Measurements from ENCODE around the gene GAL3ST1. TPM values are rescaled to one million over a fixed set of nuclear protein-coding genes. Genes with fewer than 3 reads are reported as not detected.
A peak's percentile ranks its signal among the peaks of the same experiment; 100 is the strongest.
"Not testable (repeated sequence)": the region's sequence is repeated elsewhere in the genome, so short reads cannot be mapped to it uniquely, and the experiment has no call there.

GAL3ST1 gene
- total RNA-seq (10 to 100 TPM in 1 of 2 donors, 1 to 10 TPM in 1; 1.0 to 19.4 TPM), polyA plus RNA-seq (1 to 10 TPM; 1.4 to 1.7 TPM)

GRCh38 chr22:30574095-30574981 lies at the start of gene GAL3ST1:
Gene GAL3ST1 (minus strand): TSS chr22:30574665. CDS start chr22:30557392, 17,273 bp downstream.
- H3K4me3 ChIP-seq (ENCODE audit: low read depth in 1 of 3, low read length in 3 of 3), result peak within 1 kb of the TSS in 2 of 3 donors; percentile 35 to 58
- WGBS, result 20% methylated on average over 75 of the region's 75 CpGs
- DNase-seq (ENCODE audit: low spot score), result peak; percentile 54
- no peaks in the 10 kb centered on the region for H3K27me3 ChIP-seq (ENCODE audit: control insufficient read depth in 4 of 4, insufficient read depth in 4 of 4, low read length in 3 of 4)
- H3K4me1 ChIP-seq (ENCODE audit: control insufficient read depth in 4 of 4, insufficient read depth in 4 of 4, low read length in 3 of 4), result peaks cover 23 to 31% (median 26%) of the 10 kb centered on the region in 4 donors
- peaks cover 14 to 39% (median 23%) of the 10 kb centered on the region in 4 donors for H3K36me3 ChIP-seq (ENCODE audit: control insufficient read depth in 4 of 4, insufficient read depth in 3 of 4, low read depth in 1 of 4, low read length in 3 of 4)
- no peaks in the 10 kb centered on the region for H3K9me3 ChIP-seq (ENCODE audit: control insufficient read depth in 4 of 4, low read length in 3 of 4)
- TF ChIP-seq MAX (IDR thresholded peaks at IDR 0.05) (no peak), FOXA1 (IDR thresholded peaks at IDR 0.05) (no peak), RAD21 (IDR thresholded peaks at IDR 0.05) (no peak)
- TF ChIP-seq, protein P1, sequence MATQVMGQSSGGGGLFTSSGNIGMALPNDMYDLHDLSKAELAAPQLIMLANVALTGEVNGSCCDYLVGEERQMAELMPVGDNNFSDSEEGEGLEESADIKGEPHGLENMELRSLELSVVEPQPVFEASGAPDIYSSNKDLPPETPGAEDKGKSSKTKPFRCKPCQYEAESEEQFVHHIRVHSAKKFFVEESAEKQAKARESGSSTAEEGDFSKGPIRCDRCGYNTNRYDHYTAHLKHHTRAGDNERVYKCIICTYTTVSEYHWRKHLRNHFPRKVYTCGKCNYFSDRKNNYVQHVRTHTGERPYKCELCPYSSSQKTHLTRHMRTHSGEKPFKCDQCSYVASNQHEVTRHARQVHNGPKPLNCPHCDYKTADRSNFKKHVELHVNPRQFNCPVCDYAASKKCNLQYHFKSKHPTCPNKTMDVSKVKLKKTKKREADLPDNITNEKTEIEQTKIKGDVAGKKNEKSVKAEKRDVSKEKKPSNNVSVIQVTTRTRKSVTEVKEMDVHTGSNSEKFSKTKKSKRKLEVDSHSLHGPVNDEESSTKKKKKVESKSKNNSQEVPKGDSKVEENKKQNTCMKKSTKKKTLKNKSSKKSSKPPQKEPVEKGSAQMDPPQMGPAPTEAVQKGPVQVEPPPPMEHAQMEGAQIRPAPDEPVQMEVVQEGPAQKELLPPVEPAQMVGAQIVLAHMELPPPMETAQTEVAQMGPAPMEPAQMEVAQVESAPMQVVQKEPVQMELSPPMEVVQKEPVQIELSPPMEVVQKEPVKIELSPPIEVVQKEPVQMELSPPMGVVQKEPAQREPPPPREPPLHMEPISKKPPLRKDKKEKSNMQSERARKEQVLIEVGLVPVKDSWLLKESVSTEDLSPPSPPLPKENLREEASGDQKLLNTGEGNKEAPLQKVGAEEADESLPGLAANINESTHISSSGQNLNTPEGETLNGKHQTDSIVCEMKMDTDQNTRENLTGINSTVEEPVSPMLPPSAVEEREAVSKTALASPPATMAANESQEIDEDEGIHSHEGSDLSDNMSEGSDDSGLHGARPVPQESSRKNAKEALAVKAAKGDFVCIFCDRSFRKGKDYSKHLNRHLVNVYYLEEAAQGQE (IDR thresholded peaks at IDR 0.05), result no peak
- TF ChIP-seq, protein P2, sequence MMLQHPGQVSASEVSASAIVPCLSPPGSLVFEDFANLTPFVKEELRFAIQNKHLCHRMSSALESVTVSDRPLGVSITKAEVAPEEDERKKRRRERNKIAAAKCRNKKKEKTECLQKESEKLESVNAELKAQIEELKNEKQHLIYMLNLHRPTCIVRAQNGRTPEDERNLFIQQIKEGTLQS (IDR thresholded peaks at IDR 0.05), result no peak
- no peak within 1 kb of the TSS for H3K27ac ChIP-seq (ENCODE audit: low read depth in 1 of 2, low read length in 2 of 2)
- H3K9ac ChIP-seq (ENCODE audit: low read depth in 1 of 2, low read length in 2 of 2), result no peak within 1 kb of the TSS

- not testable (repeated sequence) for H3K4me1 ChIP-seq (ENCODE audit: control insufficient read depth in 4 of 4, insufficient read depth in 4 of 4, low read length in 3 of 4); H3K9ac ChIP-seq (ENCODE audit: low read depth in 1 of 2, low read length in 2 of 2); H3K4me3 ChIP-seq (ENCODE audit: low read depth in 1 of 3, low read length in 3 of 3); H3K9me3 ChIP-seq (ENCODE audit: control insufficient read depth in 4 of 4, low read length in 3 of 4); H3K27me3 ChIP-seq (ENCODE audit: control insufficient read depth in 4 of 4, insufficient read depth in 4 of 4, low read length in 3 of 4); H3K27ac ChIP-seq (ENCODE audit: low read depth in 1 of 2, low read length in 2 of 2); DNase-seq (ENCODE audit: low spot score)
- WGBS, result 94% methylated on average over 6 of the region's 6 CpGs
- peaks cover 0 to 25% (median 9%) of the 10 kb centered on the region in 4 donors for H3K36me3 ChIP-seq (ENCODE audit: control insufficient read depth in 4 of 4, insufficient read depth in 3 of 4, low read depth in 1 of 4, low read length in 3 of 4)
Measured at GRCh38 chr22:30619909-30620308, 45.4 kb upstream of the GAL3ST1 start.

DNA sequence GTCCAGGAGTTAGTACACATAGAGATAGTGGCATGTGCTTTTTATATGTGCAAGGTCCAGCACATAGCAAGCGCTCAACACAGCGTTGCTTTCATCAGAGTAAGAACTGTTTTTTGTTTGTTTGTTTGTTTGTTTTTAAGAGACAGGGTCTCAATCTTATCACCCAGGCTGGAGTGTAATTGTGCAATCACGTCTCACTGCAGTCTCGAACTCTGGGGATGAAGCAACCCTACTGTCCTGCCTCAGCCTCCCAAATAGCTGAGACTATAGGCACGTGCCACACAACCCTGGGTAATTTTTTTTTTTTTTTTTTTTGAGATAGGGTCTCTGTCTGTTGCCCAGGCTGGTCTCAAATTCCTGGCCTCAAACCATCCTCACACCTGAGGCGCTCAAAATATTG lies 43.4 kb upstream of the GAL3ST1 start:
- no peaks in the 10 kb centered on the region for H3K27me3 ChIP-seq (ENCODE audit: control insufficient read depth in 4 of 4, insufficient read depth in 4 of 4, low read length in 3 of 4)
- H3K36me3 ChIP-seq (ENCODE audit: control insufficient read depth in 4 of 4, insufficient read depth in 3 of 4, low read depth in 1 of 4, low read length in 3 of 4), result peaks cover 0 to 25% (median 10%) of the 10 kb centered on the region in 4 donors
- no peak overlapping the region for H3K27ac ChIP-seq (ENCODE audit: low read depth in 1 of 2, low read length in 2 of 2)
- no peaks in the 10 kb centered on the region for H3K9me3 ChIP-seq (ENCODE audit: control insufficient read depth in 4 of 4, low read length in 3 of 4)
- DNase-seq (ENCODE audit: low spot score), result no peak
- WGBS, result 82% methylated on average over 6 of the region's 6 CpGs
- H3K9ac ChIP-seq (ENCODE audit: low read depth in 1 of 2, low read length in 2 of 2), result no peak overlapping the region
- H3K4me1 ChIP-seq (ENCODE audit: control insufficient read depth in 4 of 4, insufficient read depth in 4 of 4, low read length in 3 of 4), result no peaks in the 10 kb centered on the region
- H3K4me3 ChIP-seq (ENCODE audit: low read depth in 1 of 3, low read length in 3 of 3), result no peak overlapping the region
- TF ChIP-seq HNF4G (IDR thresholded peaks at IDR 0.05), result no peak
- TF ChIP-seq SP1 (IDR thresholded peaks at IDR 0.05), result no peak
- TF ChIP-seq YY1 (IDR thresholded peaks at IDR 0.05), result no peak
- TF ChIP-seq FOXA1 (IDR thresholded peaks at IDR 0.05), result no peak
- TF ChIP-seq HNF4A (conservative IDR thresholded peaks at IDR 0.05), result no peak
- TF ChIP-seq TAF1 (conservative IDR thresholded peaks at IDR 0.05), result no peak
- TF ChIP-seq, protein P1 (IDR thresholded peaks at IDR 0.05), result no peak
- TF ChIP-seq GABPA (IDR thresholded peaks at IDR 0.05 in 1 of 2, conservative IDR thresholded peaks at IDR 0.05 in 1 of 2), result no peak
- no peak for TF ChIP-seq EGR1 (IDR thresholded peaks at IDR 0.05; ENCODE audit: low read depth in 2 of 2)
- TF ChIP-seq MAX (IDR thresholded peaks at IDR 0.05), result no peak
- no peak for TF ChIP-seq RXRA (IDR thresholded peaks at IDR 0.05)
- no peak for TF ChIP-seq RAD21 (IDR thresholded peaks at IDR 0.05)
- TF ChIP-seq, protein P2 (IDR thresholded peaks at IDR 0.05), result no peak
- no peak for TF ChIP-seq FOXA2 (IDR thresholded peaks at IDR 0.05)
- TF ChIP-seq NR2F2 (IDR thresholded peaks at IDR 0.05), result no peak
- no peak for TF ChIP-seq JUND (IDR thresholded peaks at IDR 0.05)

Measured in liver (tissue), 9 donors.